GM12874 (cell line): ENCODE data around the gene EPB41L1.

ENCODE experiments used
- CTCF ChIP-seq: IDR thresholded peaks from 2 replicates; pipeline ENCODE4 v1.5.1; 2011; ENCODE audit warnings: low read depth, mild to moderate bottlenecking, control low read depth, low read length, moderate library complexity; ENCODE audit not compliant: insufficient read depth

The EPB41L1 gene

GRCh38 chr20:36126836-36127527 lies 27.6 kb upstream of the EPB41L1 start:
- no peak for TF ChIP-seq CTCF

- no peak for TF ChIP-seq CTCF
Observed at GRCh38 chr20:36128463-36129159, 25.9 kb upstream of the EPB41L1 start.

GRCh38 chr20:36129160-36129543 lies 25.4 kb upstream of the EPB41L1 start:
- no peak for TF ChIP-seq CTCF

- no peak for TF ChIP-seq CTCF
Observed at GRCh38 chr20:36130390-36130789, 24.1 kb upstream of the EPB41L1 start.

GRCh38 chr20:36132802-36133211 lies 21.7 kb upstream of the EPB41L1 start:
- TF ChIP-seq CTCF = no peak

GRCh38 chr20:36133821-36134220 lies 20.7 kb upstream of the EPB41L1 start:
- TF ChIP-seq CTCF = no peak

GRCh38 chr20:36135159-36135558 lies 19.4 kb upstream of the EPB41L1 start:
- no peak for TF ChIP-seq CTCF
